GM23338 (cell line): Measurements from ENCODE around the gene ATOSA. TPM values are rescaled to one million over a fixed set of nuclear protein-coding genes. Genes with fewer than 3 reads are reported as not detected.

Experiments
- ATAC-seq: fragments of 200-7000 bp; cut with Tn5 transposase; 3 replicates; pipeline ENCODE4 v1.9.1; 2020
- DNase-seq: peaks from one replicate; pipeline ENCODE4 v3.0.0-alpha.2; 2015; ENCODE audit warnings: low spot score
- H2AFZ ChIP-seq: fragments of 200-600 bp; sonication (generic); 2 replicates; pipeline ENCODE4 v1.8.0; 2016; ENCODE audit warnings: antibody characterized with exemption, mild to moderate bottlenecking, moderate library complexity
- H3F3A ChIP-seq: fragments of 200-600 bp; sonication (generic); replicated peaks from 2 replicates; pipeline ENCODE4 v1.8.0; 2017; ENCODE audit warnings: antibody characterized with exemption, mixed run types, low read depth
- H3K27ac ChIP-seq: fragments of 200-600 bp; sonication (generic); 2 replicates; pipeline ENCODE4 v1.6.1; 2016; ENCODE audit warnings: low read depth
- H3K27me3 ChIP-seq: fragments of 200-600 bp; sonication (generic); 2 replicates; pipeline ENCODE4 v1.8.0; 2016; ENCODE audit warnings: mild to moderate bottlenecking, mixed run types, moderate library complexity; ENCODE audit not compliant: insufficient read depth
- H3K36me3 ChIP-seq: fragments of 200-600 bp; sonication (generic); 2 replicates; pipeline ENCODE4 v1.8.0; 2016; ENCODE audit warnings: mild to moderate bottlenecking; ENCODE audit not compliant: insufficient read depth
- H3K4me1 ChIP-seq: fragments of 200-600 bp; sonication (generic); 2 replicates; pipeline ENCODE4 v1.8.0; 2016; ENCODE audit warnings: mild to moderate bottlenecking, moderate library complexity; ENCODE audit not compliant: insufficient read depth
- H3K4me2 ChIP-seq: fragments of 200-600 bp; sonication (generic); 2 replicates; pipeline ENCODE4 v1.7.1; 2017; ENCODE audit warnings: mixed run types
- H3K4me3 ChIP-seq: fragments of 200-600 bp; sonication (generic); 2 replicates; pipeline ENCODE4 v1.6.1; 2016; ENCODE audit warnings: mixed run types
- H3K79me2 ChIP-seq: fragments of 200-600 bp; sonication (generic); replicated peaks from 2 replicates; pipeline ENCODE4 v1.8.0; 2017; ENCODE audit warnings: mild to moderate bottlenecking; ENCODE audit not compliant: insufficient read depth
- H3K9me2 ChIP-seq: fragments of 200-600 bp; sonication (generic); 2 replicates; pipeline ENCODE4 v1.8.0; 2017; ENCODE audit not compliant: insufficient read depth
- H4K20me1 ChIP-seq: fragments of 200-600 bp; sonication (generic); replicated peaks from 2 replicates; pipeline ENCODE4 v1.8.0; 2017; ENCODE audit warnings: mild to moderate bottlenecking; ENCODE audit not compliant: insufficient read depth
- H3K27ac Mint-ChIP-seq: 2 replicates; pipeline ENCODE4 v1.8.0; 2020; ENCODE audit warnings: inconsistent platforms, mild to moderate bottlenecking, moderate library complexity, mixed read lengths
- H3K27me3 Mint-ChIP-seq: 3 replicates; pipeline ENCODE4 v1.8.0; 2022; ENCODE audit warnings: low read depth, mild to moderate bottlenecking, moderate library complexity, mixed read lengths, inconsistent platforms; ENCODE audit not compliant: insufficient read depth, poor library complexity
- H3K36me3 Mint-ChIP-seq: 3 replicates; pipeline ENCODE4 v1.8.0; 2021; ENCODE audit warnings: low read depth, mild to moderate bottlenecking, inconsistent platforms, moderate library complexity, mixed read lengths
- H3K4me1 Mint-ChIP-seq: 3 replicates; pipeline ENCODE4 v1.8.0; 2020; ENCODE audit warnings: mild to moderate bottlenecking, inconsistent platforms, mixed read lengths
- H3K4me3 Mint-ChIP-seq: 3 replicates; pipeline ENCODE4 v1.8.0; 2021; ENCODE audit warnings: moderate library complexity, mild to moderate bottlenecking, inconsistent platforms, mixed read lengths
- H3K9me3 Mint-ChIP-seq: 3 replicates; pipeline ENCODE4 v1.8.0; 2020; ENCODE audit warnings: moderate library complexity, mild to moderate bottlenecking, inconsistent platforms, mixed read lengths
- CREB1 ChIP-seq: fragments of 250-450 bp; sonication (Bioruptor Pico); IDR thresholded peaks from 2 replicates; pipeline ENCODE4 v1.5.0; 2020; ENCODE audit warnings: low read depth, mild to moderate bottlenecking, moderate library complexity
- EZH2phosphoT487 ChIP-seq: fragments of 200-600 bp; sonication (generic); IDR thresholded peaks from one replicate; pipeline ENCODE4 v1.8.1; 2018; ENCODE audit warnings: antibody characterized with exemption; ENCODE audit not compliant: unreplicated experiment
- JUNB ChIP-seq: IDR thresholded peaks from one replicate; pipeline ENCODE4 v1.6.1; 2016; ENCODE audit warnings: antibody characterized with exemption; ENCODE audit not compliant: unreplicated experiment
- NANOG ChIP-seq: IDR thresholded peaks from 2 replicates; pipeline ENCODE4 v1.6.1; 2016; ENCODE audit warnings: antibody characterized with exemption, borderline replicate concordance
- POLR2AphosphoS5 ChIP-seq: IDR thresholded peaks from 2 replicates; pipeline ENCODE4 v1.6.1; 2016; ENCODE audit warnings: antibody characterized with exemption, low read depth
- STAT1 ChIP-seq: IDR thresholded peaks from one replicate; pipeline ENCODE4 v1.6.1; 2016; ENCODE audit warnings: antibody characterized with exemption; ENCODE audit not compliant: unreplicated experiment
- ZNF114 ChIP-seq: fragments of 250-450 bp; sonication (Bioruptor Pico); IDR thresholded peaks from 2 replicates; pipeline ENCODE4 v1.5.0; 2020; ENCODE audit warnings: mild to moderate bottlenecking, moderate library complexity
- polyA plus RNA-seq: library from polyadenylated mRNA; unstranded; fragments of >200 nt; fragmentation: Nextera tagmentation; extraction: Ambion mirVana; gene quantifications from 2 replicates; pipeline ENCODE4 v1.2.1, GENCODE V29; 2016
- total RNA-seq: library from RNA; depleted of rRNA; stranded (reverse); fragments of >200 nt; shearing (Covaris generic); gene quantifications from 2 replicates; pipeline ENCODE4 v1.2.3, GENCODE V29; 2014
- TF ChIP-seq, protein P1 (sequence below): IDR thresholded peaks from one replicate; pipeline ENCODE4 v1.6.1; 2018; ENCODE audit warnings: antibody characterized with exemption; ENCODE audit not compliant: unreplicated experiment
- TF ChIP-seq, protein P2 (sequence below), 2 experiments: fragments of 200-600 bp in 1 of 2; sonication (generic) in 1 of 2; conservative IDR thresholded peaks; 2 replicates each; pipeline versions ENCODE4 v1.5.1 to v1.6.1; 2016 to 2017; ENCODE audit warnings: antibody characterized with exemption in 2 of 2, low read depth in 2 of 2, mild to moderate bottlenecking in 2 of 2, moderate library complexity in 1 of 2
- TF ChIP-seq, protein P3 (sequence below): IDR thresholded peaks from 2 replicates; pipeline ENCODE4 v1.6.1; 2016; ENCODE audit warnings: antibody characterized with exemption

The ATOSA gene
- total and polyA plus RNA-seq, 2 experiments from 2014 or later = 6.2 to 14.0 TPM

DNA sequence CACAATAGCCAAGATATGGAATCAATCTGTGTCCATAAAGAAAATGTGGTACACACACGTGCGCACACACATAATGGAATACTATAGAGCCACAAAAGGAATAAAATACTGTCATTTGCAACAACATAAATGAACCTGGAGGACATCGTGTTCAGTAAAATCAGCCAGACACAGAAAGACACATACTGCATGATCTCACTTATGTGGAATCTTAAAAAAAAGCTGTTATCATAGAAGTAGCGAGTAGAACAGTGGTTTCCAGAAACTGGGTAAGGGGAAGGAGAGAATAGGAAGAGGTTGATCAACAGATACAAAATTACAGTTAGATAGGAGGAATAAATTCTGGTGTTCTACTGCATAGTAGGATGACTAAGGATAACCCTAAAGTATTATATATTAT is 11.1 kb downstream of the ATOSA start:
- Mint-ChIP-seq H3K4me3 (no peak overlapping the region), H3K9me3 (no peaks in the 10 kb centered on the region), H3K4me1 (peaks cover 3% of the 10 kb centered on the region; the same call in 1 of the 3 replicates), H3K27me3 (no peaks in the 10 kb centered on the region), H3K27ac (no peak overlapping the region), H3K36me3 (no peaks in the 10 kb centered on the region)
- H3K27ac ChIP-seq = no peak overlapping the region
- no peaks in the 10 kb centered on the region for H3K27me3 ChIP-seq
- no peak overlapping the region for H3K4me3 ChIP-seq
- H3F3A ChIP-seq = no peaks in the 10 kb centered on the region
- no peaks in the 10 kb centered on the region for H3K36me3 ChIP-seq
- no peak overlapping the region for H2AFZ ChIP-seq
- H4K20me1 ChIP-seq = 0 out of 2 replicates have a peak, but pooled peaks cover 3% of the 10 kb centered on the region
- H3K4me2 ChIP-seq = no peak overlapping the region
- no peak for TF ChIP-seq EZH2phosphoT487
- TF ChIP-seq, protein P1, sequence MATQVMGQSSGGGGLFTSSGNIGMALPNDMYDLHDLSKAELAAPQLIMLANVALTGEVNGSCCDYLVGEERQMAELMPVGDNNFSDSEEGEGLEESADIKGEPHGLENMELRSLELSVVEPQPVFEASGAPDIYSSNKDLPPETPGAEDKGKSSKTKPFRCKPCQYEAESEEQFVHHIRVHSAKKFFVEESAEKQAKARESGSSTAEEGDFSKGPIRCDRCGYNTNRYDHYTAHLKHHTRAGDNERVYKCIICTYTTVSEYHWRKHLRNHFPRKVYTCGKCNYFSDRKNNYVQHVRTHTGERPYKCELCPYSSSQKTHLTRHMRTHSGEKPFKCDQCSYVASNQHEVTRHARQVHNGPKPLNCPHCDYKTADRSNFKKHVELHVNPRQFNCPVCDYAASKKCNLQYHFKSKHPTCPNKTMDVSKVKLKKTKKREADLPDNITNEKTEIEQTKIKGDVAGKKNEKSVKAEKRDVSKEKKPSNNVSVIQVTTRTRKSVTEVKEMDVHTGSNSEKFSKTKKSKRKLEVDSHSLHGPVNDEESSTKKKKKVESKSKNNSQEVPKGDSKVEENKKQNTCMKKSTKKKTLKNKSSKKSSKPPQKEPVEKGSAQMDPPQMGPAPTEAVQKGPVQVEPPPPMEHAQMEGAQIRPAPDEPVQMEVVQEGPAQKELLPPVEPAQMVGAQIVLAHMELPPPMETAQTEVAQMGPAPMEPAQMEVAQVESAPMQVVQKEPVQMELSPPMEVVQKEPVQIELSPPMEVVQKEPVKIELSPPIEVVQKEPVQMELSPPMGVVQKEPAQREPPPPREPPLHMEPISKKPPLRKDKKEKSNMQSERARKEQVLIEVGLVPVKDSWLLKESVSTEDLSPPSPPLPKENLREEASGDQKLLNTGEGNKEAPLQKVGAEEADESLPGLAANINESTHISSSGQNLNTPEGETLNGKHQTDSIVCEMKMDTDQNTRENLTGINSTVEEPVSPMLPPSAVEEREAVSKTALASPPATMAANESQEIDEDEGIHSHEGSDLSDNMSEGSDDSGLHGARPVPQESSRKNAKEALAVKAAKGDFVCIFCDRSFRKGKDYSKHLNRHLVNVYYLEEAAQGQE = no peak
- TF ChIP-seq STAT1 = no peak
- TF ChIP-seq POLR2AphosphoS5 = no peak
- TF ChIP-seq, protein P2, sequence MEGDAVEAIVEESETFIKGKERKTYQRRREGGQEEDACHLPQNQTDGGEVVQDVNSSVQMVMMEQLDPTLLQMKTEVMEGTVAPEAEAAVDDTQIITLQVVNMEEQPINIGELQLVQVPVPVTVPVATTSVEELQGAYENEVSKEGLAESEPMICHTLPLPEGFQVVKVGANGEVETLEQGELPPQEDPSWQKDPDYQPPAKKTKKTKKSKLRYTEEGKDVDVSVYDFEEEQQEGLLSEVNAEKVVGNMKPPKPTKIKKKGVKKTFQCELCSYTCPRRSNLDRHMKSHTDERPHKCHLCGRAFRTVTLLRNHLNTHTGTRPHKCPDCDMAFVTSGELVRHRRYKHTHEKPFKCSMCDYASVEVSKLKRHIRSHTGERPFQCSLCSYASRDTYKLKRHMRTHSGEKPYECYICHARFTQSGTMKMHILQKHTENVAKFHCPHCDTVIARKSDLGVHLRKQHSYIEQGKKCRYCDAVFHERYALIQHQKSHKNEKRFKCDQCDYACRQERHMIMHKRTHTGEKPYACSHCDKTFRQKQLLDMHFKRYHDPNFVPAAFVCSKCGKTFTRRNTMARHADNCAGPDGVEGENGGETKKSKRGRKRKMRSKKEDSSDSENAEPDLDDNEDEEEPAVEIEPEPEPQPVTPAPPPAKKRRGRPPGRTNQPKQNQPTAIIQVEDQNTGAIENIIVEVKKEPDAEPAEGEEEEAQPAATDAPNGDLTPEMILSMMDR (conservative IDR thresholded peaks at IDR 0.05; ENCODE audit: low read depth in 2 of 2) = no peak
- TF ChIP-seq CREB1 = no peak
- no peak for TF ChIP-seq NANOG
- ATAC-seq (no peak), DNase-seq (no peak)
- H3K79me2 ChIP-seq = no peaks in the 10 kb centered on the region
- no peaks in the 10 kb centered on the region for H3K9me2 ChIP-seq
- 0 out of 2 replicates have a peak, but pooled peaks cover 3% of the 10 kb centered on the region for H3K4me1 ChIP-seq

DNA sequence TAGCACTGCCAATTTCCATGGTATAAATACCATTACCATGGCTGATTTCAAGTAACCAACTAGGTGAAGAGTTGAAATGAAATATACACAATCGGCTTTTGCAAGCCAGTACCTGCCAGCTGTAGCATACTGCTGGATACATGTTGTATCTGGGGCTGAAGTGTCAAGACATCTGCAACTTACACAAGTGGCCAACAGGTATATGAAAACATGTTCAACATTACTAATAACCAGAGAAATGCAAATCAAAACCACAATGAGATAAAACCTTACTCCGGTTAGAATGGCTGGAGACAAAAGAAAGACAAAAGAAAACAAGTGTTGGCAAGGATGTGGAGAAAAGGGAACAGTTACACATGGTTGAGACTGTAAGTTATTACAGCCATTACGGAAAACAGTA is 11.6 kb downstream of the ATOSA start:
- Histone ChIP-seq H3F3A (no peaks in the 10 kb centered on the region), H3K4me2 (no peak overlapping the region), H2AFZ (no peak overlapping the region), H3K27ac (no peak overlapping the region), H3K9me2 (no peaks in the 10 kb centered on the region), H3K79me2 (no peaks in the 10 kb centered on the region), H3K27me3 (no peaks in the 10 kb centered on the region), H3K4me1 (0 out of 2 replicates have a peak, but pooled peaks cover 4% of the 10 kb centered on the region), H4K20me1 (0 out of 2 replicates have a peak, but pooled peaks cover 3% of the 10 kb centered on the region), H3K36me3 (no peaks in the 10 kb centered on the region), H3K4me3 (no peak overlapping the region)
- Mint-ChIP-seq H3K27ac (no peak overlapping the region), H3K36me3 (no peaks in the 10 kb centered on the region), H3K4me1 (peaks cover 3% of the 10 kb centered on the region; the same call in 1 of the 3 replicates), H3K9me3 (no peaks in the 10 kb centered on the region), H3K4me3 (no peak overlapping the region), H3K27me3 (no peaks in the 10 kb centered on the region)
- TF ChIP-seq ZNF114 (CRISPR knock-in tag) (no peak), NANOG (no peak), POLR2AphosphoS5 (no peak), STAT1 (no peak), JUNB (no peak)
- TF ChIP-seq, protein P3, sequence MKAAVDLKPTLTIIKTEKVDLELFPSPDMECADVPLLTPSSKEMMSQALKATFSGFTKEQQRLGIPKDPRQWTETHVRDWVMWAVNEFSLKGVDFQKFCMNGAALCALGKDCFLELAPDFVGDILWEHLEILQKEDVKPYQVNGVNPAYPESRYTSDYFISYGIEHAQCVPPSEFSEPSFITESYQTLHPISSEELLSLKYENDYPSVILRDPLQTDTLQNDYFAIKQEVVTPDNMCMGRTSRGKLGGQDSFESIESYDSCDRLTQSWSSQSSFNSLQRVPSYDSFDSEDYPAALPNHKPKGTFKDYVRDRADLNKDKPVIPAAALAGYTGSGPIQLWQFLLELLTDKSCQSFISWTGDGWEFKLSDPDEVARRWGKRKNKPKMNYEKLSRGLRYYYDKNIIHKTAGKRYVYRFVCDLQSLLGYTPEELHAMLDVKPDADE = no peak
- TF ChIP-seq, protein P2 (conservative IDR thresholded peaks at IDR 0.05; ENCODE audit: low read depth in 2 of 2) = no peak
- DNase-seq (no peak), ATAC-seq (no peak)
